ENCODE data around the gene TSPAN33.

TSPAN33 gene

DNA sequence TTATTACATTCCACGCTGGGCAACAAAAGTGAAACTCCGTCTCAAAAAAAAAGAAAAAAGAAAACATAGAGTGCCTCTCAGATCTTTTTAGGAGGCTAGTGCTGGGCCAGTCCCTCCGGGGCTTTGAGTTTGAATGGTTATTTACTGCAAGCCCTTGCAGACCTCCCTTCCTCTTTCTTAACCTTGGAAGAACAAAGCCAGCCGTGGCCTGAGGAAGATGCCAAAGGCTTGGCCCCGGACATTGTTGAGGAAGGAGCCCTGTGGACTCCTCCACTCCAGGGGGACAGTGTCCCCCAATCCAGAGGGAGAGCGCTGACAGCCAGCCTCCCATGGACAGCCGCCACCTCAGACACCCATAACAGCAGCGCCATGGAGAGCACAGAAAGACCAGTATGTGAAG is 5.0 kb downstream of the TSPAN33 start:
- TF ChIP-seq, protein P1, sequence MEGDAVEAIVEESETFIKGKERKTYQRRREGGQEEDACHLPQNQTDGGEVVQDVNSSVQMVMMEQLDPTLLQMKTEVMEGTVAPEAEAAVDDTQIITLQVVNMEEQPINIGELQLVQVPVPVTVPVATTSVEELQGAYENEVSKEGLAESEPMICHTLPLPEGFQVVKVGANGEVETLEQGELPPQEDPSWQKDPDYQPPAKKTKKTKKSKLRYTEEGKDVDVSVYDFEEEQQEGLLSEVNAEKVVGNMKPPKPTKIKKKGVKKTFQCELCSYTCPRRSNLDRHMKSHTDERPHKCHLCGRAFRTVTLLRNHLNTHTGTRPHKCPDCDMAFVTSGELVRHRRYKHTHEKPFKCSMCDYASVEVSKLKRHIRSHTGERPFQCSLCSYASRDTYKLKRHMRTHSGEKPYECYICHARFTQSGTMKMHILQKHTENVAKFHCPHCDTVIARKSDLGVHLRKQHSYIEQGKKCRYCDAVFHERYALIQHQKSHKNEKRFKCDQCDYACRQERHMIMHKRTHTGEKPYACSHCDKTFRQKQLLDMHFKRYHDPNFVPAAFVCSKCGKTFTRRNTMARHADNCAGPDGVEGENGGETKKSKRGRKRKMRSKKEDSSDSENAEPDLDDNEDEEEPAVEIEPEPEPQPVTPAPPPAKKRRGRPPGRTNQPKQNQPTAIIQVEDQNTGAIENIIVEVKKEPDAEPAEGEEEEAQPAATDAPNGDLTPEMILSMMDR (IDR thresholded peaks at IDR 0.05; ENCODE audit: low read length, missing control alignments), result no peak
- no peak overlapping the region for H3K4me3 ChIP-seq (replicated peaks; ENCODE audit: low read depth, low read length)
- no peak for DNase-seq (ENCODE audit: low read depth)

DNA sequence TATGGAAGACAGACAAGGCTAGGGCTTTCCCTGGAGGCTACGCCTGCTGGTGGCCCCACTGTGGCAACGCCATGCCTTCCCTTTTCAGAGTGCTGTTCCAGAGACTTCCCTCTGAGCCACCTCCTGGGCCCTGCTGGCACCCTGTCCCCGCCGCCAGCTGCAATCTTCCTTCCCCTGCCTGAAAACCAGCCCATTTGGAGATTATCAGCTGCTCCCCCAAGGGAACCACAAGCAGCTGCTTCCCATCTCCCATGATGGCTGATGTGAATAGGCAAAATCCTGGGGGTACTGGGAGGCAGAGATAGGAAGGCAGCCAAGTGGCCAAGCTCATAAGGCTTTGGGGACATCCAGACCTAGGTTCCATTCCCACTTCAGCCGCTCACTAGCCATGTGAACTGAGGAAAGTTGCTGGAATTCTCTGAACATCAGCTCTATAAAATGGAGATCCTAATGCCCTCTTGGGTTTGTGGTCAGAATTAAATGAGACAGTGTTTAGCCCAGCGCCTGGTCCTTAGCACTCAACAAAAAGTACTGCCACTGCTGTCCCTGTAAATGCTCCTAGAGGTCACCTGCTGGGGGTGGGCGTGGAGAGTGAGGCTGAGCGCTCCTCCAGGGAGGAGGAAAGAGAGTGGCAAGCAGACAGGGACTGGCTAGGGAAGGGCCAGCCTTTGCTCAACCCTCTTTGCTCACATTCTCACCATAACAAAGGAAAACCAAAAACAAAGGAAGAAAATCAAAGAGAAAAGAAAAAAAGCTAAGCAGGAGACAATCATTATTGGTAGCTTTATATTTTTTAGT is 5.9 kb downstream of the TSPAN33 start:
- H3K4me3 ChIP-seq (replicated peaks; ENCODE audit: low read depth, low read length), result no peak overlapping the region

DNA sequence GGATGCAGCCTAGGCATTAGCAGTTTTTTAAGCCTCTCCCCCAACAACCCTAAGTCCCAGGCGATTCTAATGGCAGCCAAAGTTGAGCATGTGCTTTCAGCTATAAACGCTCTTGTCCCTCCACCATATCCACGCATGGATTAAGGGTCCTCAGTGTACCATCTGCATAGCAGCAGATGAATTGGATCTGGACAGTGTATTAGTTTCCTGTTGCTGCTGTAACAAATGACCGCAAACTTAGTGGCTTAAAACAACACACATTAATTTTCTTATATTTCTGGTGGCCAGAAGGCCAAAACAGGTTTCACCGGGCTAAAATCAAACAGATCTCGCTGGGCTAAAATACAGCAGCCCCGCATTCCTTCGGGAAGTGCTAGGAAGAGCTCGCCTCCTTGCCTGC is 13.1 kb downstream of the TSPAN33 start:
- TF ChIP-seq, protein P1 (IDR thresholded peaks at IDR 0.05; ENCODE audit: low read length, missing control alignments), result no peak
- no peak for DNase-seq (ENCODE audit: low read depth)
- no peak overlapping the region for H3K4me3 ChIP-seq (replicated peaks; ENCODE audit: low read depth, low read length)

More for the DNA sequence above, 5.9 kb downstream of the TSPAN33 start:
- DNase-seq (ENCODE audit: low read depth), result no peak
- TF ChIP-seq, protein P1 (IDR thresholded peaks at IDR 0.05; ENCODE audit: low read length, missing control alignments), result no peak

DNA sequence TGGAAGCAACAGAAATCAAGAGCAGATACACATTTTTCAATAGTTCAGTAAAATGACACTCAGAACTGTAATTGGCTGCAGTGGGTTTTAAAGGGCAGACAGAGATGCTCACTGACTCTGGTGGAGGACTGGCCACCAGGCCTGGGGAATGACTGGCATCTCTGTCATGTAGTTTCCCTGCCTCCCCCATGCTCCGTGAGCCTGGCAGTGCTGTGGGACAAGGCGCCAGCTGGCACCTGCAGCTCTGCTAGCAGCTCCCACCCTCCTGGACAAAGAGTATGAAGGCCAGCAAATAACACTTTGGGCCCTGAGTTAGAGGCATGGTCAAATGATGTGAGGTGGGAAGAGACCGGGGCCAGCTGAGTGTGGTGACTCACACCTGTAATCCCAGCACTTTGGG is 15.0 kb downstream of the TSPAN33 start:
- TF ChIP-seq, protein P1 (IDR thresholded peaks at IDR 0.05; ENCODE audit: low read length, missing control alignments), result no peak
- H3K4me3 ChIP-seq (replicated peaks; ENCODE audit: low read depth, low read length), result no peak overlapping the region
- DNase-seq (ENCODE audit: low read depth), result no peak

DNA sequence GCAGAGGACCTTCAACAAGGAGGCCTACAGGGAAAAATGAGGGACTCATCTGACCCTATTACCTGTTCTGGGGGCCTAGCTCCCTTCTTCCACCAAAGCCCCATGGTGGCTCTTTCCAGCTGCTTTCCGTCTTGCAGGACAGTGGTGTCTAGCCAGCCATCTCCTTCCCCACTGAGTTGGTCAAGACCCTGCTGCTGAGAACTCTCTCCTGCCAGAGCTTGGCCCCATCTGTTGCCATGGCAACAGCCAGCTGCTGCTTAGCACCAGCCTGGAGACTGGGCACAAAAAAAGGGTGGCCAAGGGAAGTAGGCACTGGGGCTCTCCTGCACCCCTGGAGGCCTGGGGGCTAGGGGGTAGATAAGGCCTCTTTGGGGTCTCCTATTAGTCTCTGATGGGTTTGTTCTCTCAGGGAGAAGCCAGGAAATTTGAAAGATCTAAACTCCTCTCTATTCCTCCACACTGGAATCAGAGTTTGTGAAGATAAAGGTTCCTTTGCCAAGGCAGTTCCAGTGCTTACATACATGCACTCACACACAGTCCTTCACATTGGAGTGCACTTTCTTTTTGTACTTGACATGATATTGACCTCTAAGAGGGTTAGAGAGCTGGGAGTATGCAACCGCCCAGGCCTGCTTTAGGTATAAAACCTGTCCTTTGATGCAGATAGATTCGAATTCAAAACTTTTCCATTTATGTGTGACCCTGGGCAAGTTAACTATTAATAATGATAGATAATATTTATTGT is 15.8 kb downstream of the TSPAN33 start:
- TF ChIP-seq, protein P1 (IDR thresholded peaks at IDR 0.05; ENCODE audit: low read length, missing control alignments), result no peak
- H3K4me3 ChIP-seq (replicated peaks; ENCODE audit: low read depth, low read length), result no peak overlapping the region
- no peak for DNase-seq (ENCODE audit: low read depth)

DNA sequence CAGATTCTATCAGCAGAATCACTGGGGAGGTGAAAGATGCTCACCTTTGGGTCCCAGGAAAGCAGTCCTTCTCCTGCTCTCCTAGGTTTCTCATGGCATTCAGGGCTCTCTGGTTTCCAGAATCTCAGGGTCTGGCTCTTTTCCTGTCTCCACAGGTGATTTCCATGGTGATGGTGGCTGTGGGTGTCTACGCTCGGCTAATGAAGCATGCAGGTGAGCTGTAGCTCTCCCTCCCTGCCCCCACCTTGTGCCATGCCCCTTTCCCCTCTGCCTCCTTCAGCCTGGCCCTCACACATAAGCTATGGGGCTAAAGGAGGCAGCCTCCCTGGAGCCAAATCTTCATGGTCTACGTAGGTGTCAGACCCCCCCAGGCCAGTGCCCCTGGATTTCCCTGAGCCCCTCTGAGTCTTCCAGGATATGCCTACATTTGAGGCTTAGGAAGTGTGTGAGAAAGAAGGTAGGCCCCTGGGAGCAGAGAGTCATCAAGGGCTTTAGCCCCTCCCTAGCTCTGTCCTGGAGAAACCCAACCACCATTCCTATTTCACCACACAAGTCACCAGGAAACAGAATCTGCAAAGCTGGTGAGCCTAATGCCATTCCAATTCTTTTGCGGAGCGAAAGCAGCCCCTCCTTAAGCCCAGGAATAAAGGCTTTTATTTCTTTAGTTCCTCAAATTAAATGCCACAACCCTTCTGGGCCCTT is 17.2 kb downstream of the TSPAN33 start:
- DNase-seq (ENCODE audit: low read depth), result no peak
- H3K4me3 ChIP-seq (replicated peaks; ENCODE audit: low read depth, low read length), result no peak overlapping the region
- TF ChIP-seq, protein P1 (IDR thresholded peaks at IDR 0.05; ENCODE audit: low read length, missing control alignments), result no peak
